NK-92 (cell line): Measurements from ENCODE around the gene SLC9C2.
"Not testable (repeated sequence)": the region's sequence is repeated elsewhere in the genome, so short reads cannot be mapped to it uniquely, and the experiment has no call there.

Experiments used
- DNase-seq: peaks from one replicate; lab custom pipeline; 2025; ENCODE audit not compliant: unreplicated experiment; lab: John Stamatoyannopoulos, UW

Gene SLC9C2

GRCh38 chr1:173530795-173531693 lies 71.8 kb downstream of the SLC9C2 start:
- DNase-seq = no peak

GRCh38 chr1:173529106-173529505 lies 73.8 kb downstream of the SLC9C2 start:
- DNase-seq = no peak

GRCh38 chr1:173527151-173527826 lies 75.6 kb downstream of the SLC9C2 start:
- DNase-seq = no peak

GRCh38 chr1:173525926-173526325 lies 76.9 kb downstream of the SLC9C2 start:
- no peak for DNase-seq

- no peak for DNase-seq
These were observed 79.5 kb downstream of the SLC9C2 start for GRCh38 chr1:173523329-173523728.

- no peak for DNase-seq
These were observed 82.1 kb downstream of the SLC9C2 start for GRCh38 chr1:173520799-173521198.

GRCh38 chr1:173514503-173514902 lies 88.4 kb downstream of the SLC9C2 start:
- DNase-seq = not testable (repeated sequence)

GRCh38 chr1:173509797-173510196 lies 93.1 kb downstream of the SLC9C2 start:
- DNase-seq = no peak

GRCh38 chr1:173508541-173508940 lies 94.3 kb downstream of the SLC9C2 start:
- no peak for DNase-seq

GRCh38 chr1:173507847-173508209 lies 95.0 kb downstream of the SLC9C2 start:
- no peak for DNase-seq

GRCh38 chr1:173507205-173507846 lies 95.5 kb downstream of the SLC9C2 start:
- DNase-seq = no peak

GRCh38 chr1:173506437-173506836 lies 96.4 kb downstream of the SLC9C2 start:
- no peak for DNase-seq

GRCh38 chr1:173505391-173505790 lies 97.5 kb downstream of the SLC9C2 start:
- no peak for DNase-seq

- no peak for DNase-seq
These were observed 98.6 kb downstream of the SLC9C2 start for GRCh38 chr1:173504268-173504667.

- DNase-seq = no peak
These were observed 99.5 kb downstream of the SLC9C2 start for GRCh38 chr1:173503391-173503790.

GRCh38 chr1:173502104-173502503 lies 100.8 kb downstream of the SLC9C2 start:
- DNase-seq = no peak

GRCh38 chr1:173499729-173500128 lies 103.1 kb downstream of the SLC9C2 start:
- no peak for DNase-seq

GRCh38 chr1:173496757-173497320 lies 106.0 kb downstream of the SLC9C2 start:
- no peak for DNase-seq

GRCh38 chr1:173495609-173496267 lies 107.1 kb downstream of the SLC9C2 start:
- no peak for DNase-seq

GRCh38 chr1:173493125-173493524 lies 109.7 kb downstream of the SLC9C2 start:
- DNase-seq = not testable (repeated sequence)

GRCh38 chr1:173491508-173491907 lies 111.4 kb downstream of the SLC9C2 start:
- DNase-seq = no peak
